HepG2 (cell line): ENCODE measurements around the gene HYAL2. TPM values are rescaled to one million over a fixed set of nuclear protein-coding genes. Genes with fewer than 3 reads are reported as not detected.

ENCODE experiments used
- ATF3 ChIP-seq: sonication (generic); formaldehyde crosslinking; IDR thresholded peaks from 2 replicates; pipeline ENCODE4 v1.4.0; 2020; ENCODE audit warnings: missing genetic modification reagents
- GATA4 ChIP-seq: sonication (generic); IDR thresholded peaks from 2 replicates; pipeline ENCODE4 v1.6.1; 2016; ENCODE audit warnings: antibody characterized with exemption, low read depth, borderline replicate concordance
- RBFOX2 ChIP-seq: fragments of 200-400 bp; formaldehyde crosslinking; IDR thresholded peaks from 2 replicates; pipeline ENCODE4 v1.6.1; 2017; ENCODE audit warnings: low read depth, mild to moderate bottlenecking, low read length
- ZNF788 ChIP-seq: sonication (generic); formaldehyde crosslinking; IDR thresholded peaks from 2 replicates; pipeline ENCODE4 v1.5.0; 2020; ENCODE audit warnings: mild to moderate bottlenecking, missing genetic modification reagents, borderline replicate concordance
- ZUFSP ChIP-seq: sonication (generic); formaldehyde crosslinking; IDR thresholded peaks from 2 replicates; pipeline ENCODE4 v1.9.0; 2021; ENCODE audit warnings: missing genetic modification reagents, mild to moderate bottlenecking, borderline replicate concordance
- polyA plus RNA-seq, 8 experiments: library from polyadenylated mRNA; depleted of rRNA in 3 of 8; stranded (reverse) in 7 of 8; unstranded in 1 of 8; fragments of >200 nt; fragmentation: Illumina TruSeq in 4 of 8; extraction: Trizol in 4 of 8; gene quantifications; 2 replicates each; pipeline versions ENCODE4 v1.2.1 to v1.2.3, GENCODE V29; 2011 to 2016; ENCODE audit warnings: low read depth in 4 of 8, missing spikeins in 1 of 8, mixed read lengths in 1 of 8; ENCODE audit not compliant: insufficient read depth in 1 of 8
- total RNA-seq, 5 experiments: library from RNA; depleted of rRNA; stranded (reverse); fragments of >200 nt; fragmentation: Illumina TruSeq; extraction: Trizol; gene quantifications; 2 replicates each; pipeline ENCODE4 v1.2.3, GENCODE V29; 2016; ENCODE audit warnings: low read depth in 1 of 5
- TF ChIP-seq, protein P1 (sequence below): sonication (generic); formaldehyde crosslinking; IDR thresholded peaks from 2 replicates; pipeline ENCODE4 v1.4.0; 2020; ENCODE audit warnings: mild to moderate bottlenecking, missing genetic modification reagents, borderline replicate concordance
- TF ChIP-seq, protein P2 (sequence below): sonication (generic); formaldehyde crosslinking; IDR thresholded peaks from 2 replicates; pipeline ENCODE4 v1.4.0; 2020; ENCODE audit warnings: missing genetic modification reagents, borderline replicate concordance
- TF ChIP-seq, protein P3 (sequence below): sonication (generic); formaldehyde crosslinking; conservative IDR thresholded peaks from 2 replicates; pipeline ENCODE4 v1.8.1; 2023; ENCODE audit warnings: missing genetic modification reagents
- TF ChIP-seq, protein P4 (sequence below): sonication (generic); formaldehyde crosslinking; IDR thresholded peaks from 2 replicates; pipeline ENCODE4 v1.4.0; 2020; ENCODE audit warnings: missing genetic modification reagents
- TF ChIP-seq, protein P5 (sequence below): sonication (generic); formaldehyde crosslinking; IDR thresholded peaks from 2 replicates; pipeline ENCODE4 v1.4.0; 2020; ENCODE audit warnings: missing genetic modification reagents, borderline replicate concordance

Gene HYAL2
- total and polyA plus RNA-seq, 2 of the 13 experiments (the other 11 are each of a cell fraction or from before 2014, with no cell fraction given), result 76.2 to 102 TPM

- TF ChIP-seq, protein P1, sequence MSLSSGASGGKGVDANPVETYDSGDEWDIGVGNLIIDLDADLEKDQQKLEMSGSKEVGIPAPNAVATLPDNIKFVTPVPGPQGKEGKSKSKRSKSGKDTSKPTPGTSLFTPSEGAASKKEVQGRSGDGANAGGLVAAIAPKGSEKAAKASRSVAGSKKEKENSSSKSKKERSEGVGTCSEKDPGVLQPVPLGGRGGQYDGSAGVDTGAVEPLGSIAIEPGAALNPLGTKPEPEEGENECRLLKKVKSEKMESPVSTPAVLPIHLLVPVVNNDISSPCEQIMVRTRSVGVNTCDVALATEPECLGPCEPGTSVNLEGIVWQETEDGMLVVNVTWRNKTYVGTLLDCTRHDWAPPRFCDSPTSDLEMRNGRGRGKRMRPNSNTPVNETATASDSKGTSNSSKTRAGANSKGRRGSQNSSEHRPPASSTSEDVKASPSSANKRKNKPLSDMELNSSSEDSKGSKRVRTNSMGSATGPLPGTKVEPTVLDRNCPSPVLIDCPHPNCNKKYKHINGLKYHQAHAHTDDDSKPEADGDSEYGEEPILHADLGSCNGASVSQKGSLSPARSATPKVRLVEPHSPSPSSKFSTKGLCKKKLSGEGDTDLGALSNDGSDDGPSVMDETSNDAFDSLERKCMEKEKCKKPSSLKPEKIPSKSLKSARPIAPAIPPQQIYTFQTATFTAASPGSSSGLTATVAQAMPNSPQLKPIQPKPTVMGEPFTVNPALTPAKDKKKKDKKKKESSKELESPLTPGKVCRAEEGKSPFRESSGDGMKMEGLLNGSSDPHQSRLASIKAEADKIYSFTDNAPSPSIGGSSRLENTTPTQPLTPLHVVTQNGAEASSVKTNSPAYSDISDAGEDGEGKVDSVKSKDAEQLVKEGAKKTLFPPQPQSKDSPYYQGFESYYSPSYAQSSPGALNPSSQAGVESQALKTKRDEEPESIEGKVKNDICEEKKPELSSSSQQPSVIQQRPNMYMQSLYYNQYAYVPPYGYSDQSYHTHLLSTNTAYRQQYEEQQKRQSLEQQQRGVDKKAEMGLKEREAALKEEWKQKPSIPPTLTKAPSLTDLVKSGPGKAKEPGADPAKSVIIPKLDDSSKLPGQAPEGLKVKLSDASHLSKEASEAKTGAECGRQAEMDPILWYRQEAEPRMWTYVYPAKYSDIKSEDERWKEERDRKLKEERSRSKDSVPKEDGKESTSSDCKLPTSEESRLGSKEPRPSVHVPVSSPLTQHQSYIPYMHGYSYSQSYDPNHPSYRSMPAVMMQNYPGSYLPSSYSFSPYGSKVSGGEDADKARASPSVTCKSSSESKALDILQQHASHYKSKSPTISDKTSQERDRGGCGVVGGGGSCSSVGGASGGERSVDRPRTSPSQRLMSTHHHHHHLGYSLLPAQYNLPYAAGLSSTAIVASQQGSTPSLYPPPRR (CRISPR knock-in tag), result no peak
- TF ChIP-seq ZUFSP (CRISPR knock-in tag) (no peak), RBFOX2 (0 out of 2 replicates have a peak, but pooled peaks have one; percentile 27), ATF3 (no peak), GATA4 (no peak), ZNF788 (CRISPR knock-in tag) (0 out of 2 replicates have a peak, but pooled peaks have one; percentile 13)
- TF ChIP-seq, protein P2, sequence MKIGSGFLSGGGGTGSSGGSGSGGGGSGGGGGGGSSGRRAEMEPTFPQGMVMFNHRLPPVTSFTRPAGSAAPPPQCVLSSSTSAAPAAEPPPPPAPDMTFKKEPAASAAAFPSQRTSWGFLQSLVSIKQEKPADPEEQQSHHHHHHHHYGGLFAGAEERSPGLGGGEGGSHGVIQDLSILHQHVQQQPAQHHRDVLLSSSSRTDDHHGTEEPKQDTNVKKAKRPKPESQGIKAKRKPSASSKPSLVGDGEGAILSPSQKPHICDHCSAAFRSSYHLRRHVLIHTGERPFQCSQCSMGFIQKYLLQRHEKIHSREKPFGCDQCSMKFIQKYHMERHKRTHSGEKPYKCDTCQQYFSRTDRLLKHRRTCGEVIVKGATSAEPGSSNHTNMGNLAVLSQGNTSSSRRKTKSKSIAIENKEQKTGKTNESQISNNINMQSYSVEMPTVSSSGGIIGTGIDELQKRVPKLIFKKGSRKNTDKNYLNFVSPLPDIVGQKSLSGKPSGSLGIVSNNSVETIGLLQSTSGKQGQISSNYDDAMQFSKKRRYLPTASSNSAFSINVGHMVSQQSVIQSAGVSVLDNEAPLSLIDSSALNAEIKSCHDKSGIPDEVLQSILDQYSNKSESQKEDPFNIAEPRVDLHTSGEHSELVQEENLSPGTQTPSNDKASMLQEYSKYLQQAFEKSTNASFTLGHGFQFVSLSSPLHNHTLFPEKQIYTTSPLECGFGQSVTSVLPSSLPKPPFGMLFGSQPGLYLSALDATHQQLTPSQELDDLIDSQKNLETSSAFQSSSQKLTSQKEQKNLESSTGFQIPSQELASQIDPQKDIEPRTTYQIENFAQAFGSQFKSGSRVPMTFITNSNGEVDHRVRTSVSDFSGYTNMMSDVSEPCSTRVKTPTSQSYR, result no peak
- TF ChIP-seq, protein P3, sequence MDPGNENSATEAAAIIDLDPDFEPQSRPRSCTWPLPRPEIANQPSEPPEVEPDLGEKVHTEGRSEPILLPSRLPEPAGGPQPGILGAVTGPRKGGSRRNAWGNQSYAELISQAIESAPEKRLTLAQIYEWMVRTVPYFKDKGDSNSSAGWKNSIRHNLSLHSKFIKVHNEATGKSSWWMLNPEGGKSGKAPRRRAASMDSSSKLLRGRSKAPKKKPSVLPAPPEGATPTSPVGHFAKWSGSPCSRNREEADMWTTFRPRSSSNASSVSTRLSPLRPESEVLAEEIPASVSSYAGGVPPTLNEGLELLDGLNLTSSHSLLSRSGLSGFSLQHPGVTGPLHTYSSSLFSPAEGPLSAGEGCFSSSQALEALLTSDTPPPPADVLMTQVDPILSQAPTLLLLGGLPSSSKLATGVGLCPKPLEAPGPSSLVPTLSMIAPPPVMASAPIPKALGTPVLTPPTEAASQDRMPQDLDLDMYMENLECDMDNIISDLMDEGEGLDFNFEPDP, result 0 out of 2 replicates have a peak, but pooled peaks have one; percentile 62
- TF ChIP-seq, protein P4, sequence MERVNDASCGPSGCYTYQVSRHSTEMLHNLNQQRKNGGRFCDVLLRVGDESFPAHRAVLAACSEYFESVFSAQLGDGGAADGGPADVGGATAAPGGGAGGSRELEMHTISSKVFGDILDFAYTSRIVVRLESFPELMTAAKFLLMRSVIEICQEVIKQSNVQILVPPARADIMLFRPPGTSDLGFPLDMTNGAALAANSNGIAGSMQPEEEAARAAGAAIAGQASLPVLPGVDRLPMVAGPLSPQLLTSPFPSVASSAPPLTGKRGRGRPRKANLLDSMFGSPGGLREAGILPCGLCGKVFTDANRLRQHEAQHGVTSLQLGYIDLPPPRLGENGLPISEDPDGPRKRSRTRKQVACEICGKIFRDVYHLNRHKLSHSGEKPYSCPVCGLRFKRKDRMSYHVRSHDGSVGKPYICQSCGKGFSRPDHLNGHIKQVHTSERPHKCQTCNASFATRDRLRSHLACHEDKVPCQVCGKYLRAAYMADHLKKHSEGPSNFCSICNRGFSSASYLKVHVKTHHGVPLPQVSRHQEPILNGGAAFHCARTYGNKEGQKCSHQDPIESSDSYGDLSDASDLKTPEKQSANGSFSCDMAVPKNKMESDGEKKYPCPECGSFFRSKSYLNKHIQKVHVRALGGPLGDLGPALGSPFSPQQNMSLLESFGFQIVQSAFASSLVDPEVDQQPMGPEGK, result no peak
- TF ChIP-seq, protein P5, sequence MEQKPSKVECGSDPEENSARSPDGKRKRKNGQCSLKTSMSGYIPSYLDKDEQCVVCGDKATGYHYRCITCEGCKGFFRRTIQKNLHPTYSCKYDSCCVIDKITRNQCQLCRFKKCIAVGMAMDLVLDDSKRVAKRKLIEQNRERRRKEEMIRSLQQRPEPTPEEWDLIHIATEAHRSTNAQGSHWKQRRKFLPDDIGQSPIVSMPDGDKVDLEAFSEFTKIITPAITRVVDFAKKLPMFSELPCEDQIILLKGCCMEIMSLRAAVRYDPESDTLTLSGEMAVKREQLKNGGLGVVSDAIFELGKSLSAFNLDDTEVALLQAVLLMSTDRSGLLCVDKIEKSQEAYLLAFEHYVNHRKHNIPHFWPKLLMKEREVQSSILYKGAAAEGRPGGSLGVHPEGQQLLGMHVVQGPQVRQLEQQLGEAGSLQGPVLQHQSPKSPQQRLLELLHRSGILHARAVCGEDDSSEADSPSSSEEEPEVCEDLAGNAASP (CRISPR knock-in tag), result no peak
Observed at GRCh38 chr3:50319894-50320625, 2.5 kb downstream of the HYAL2 start (continued).
